WTC11 (cell line): ENCODE measurements around the gene CCS. TPM values are rescaled to one million over a fixed set of nuclear protein-coding genes. Genes with fewer than 3 reads are reported as not detected.

Experiments
- ATAC-seq: fragments of 200-7000 bp; cut with Tn5 transposase; 2 replicates; pipeline ENCODE4 v1.10.0; 2021; ENCODE audit warnings: mild to moderate bottlenecking, moderate library complexity
- CTCF ChIA-PET: fragments of 300-600 bp; sonication (Branson Sonifier 250); formaldehyde crosslinking; loops from one replicate; lab custom pipeline; 2021; ENCODE audit warnings: antibody characterized with exemption; lab: Charles Lee
- POLR2A ChIA-PET: fragments of 350-600 bp; sonication (Branson Sonifier 250); formaldehyde crosslinking; loops from one replicate; lab custom pipeline; 2021; ENCODE audit warnings: antibody characterized with exemption; lab: Charles Lee
- DNase-seq: peaks from one replicate; pipeline ENCODE4 v3.0.0; 2021; ENCODE audit warnings: low spot score
- H3K27ac Mint-ChIP-seq: 2 replicates; pipeline ENCODE4 v1.8.0; 2021; ENCODE audit warnings: mixed read lengths
- H3K27me3 Mint-ChIP-seq: 2 replicates; pipeline ENCODE4 v1.8.0; 2021; ENCODE audit warnings: low read depth, mild to moderate bottlenecking, moderate library complexity, mixed read lengths
- H3K36me3 Mint-ChIP-seq: 2 replicates; pipeline ENCODE4 v1.8.0; 2021; ENCODE audit warnings: mixed read lengths
- H3K4me1 Mint-ChIP-seq: 2 replicates; pipeline ENCODE4 v1.8.0; 2022; ENCODE audit warnings: mixed read lengths
- H3K4me3 Mint-ChIP-seq: 2 replicates; pipeline ENCODE4 v1.8.0; 2021; ENCODE audit warnings: mild to moderate bottlenecking, moderate library complexity, mixed read lengths
- H3K9me3 Mint-ChIP-seq: 2 replicates; pipeline ENCODE4 v1.8.0; 2021; ENCODE audit warnings: mixed read lengths
- CREB1 ChIP-seq: sonication (generic); formaldehyde crosslinking; IDR thresholded peaks from 2 replicates; pipeline ENCODE4 v1.8.0; 2023; ENCODE audit warnings: mild to moderate bottlenecking, missing genetic modification reagents
- CREM ChIP-seq: sonication (generic); formaldehyde crosslinking; IDR thresholded peaks from 2 replicates; pipeline ENCODE4 v1.8.1; 2022; ENCODE audit warnings: mild to moderate bottlenecking, missing genetic modification reagents, moderate library complexity
- EMX1 ChIP-seq: fragments of 250-450 bp; sonication (Bioruptor Pico); IDR thresholded peaks from 2 replicates; pipeline ENCODE4 v1.8.0; 2021; ENCODE audit warnings: mild to moderate bottlenecking
- ETV6 ChIP-seq: sonication (generic); formaldehyde crosslinking; IDR thresholded peaks from 2 replicates; pipeline ENCODE4 v1.8.1; 2022; ENCODE audit warnings: mild to moderate bottlenecking, missing genetic modification reagents
- FOXP1 ChIP-seq: sonication (generic); formaldehyde crosslinking; IDR thresholded peaks from 2 replicates; pipeline ENCODE4 v1.8.0; 2022; ENCODE audit warnings: missing genetic modification reagents, mild to moderate bottlenecking, moderate library complexity, borderline replicate concordance
- GABPB1 ChIP-seq: sonication (generic); formaldehyde crosslinking; IDR thresholded peaks from 2 replicates; pipeline ENCODE4 v1.8.1; 2023; ENCODE audit warnings: mild to moderate bottlenecking, missing genetic modification reagents
- GRHL2 ChIP-seq: fragments of 250-450 bp; sonication (Bioruptor Pico); IDR thresholded peaks from 2 replicates; pipeline ENCODE4 v1.8.0; 2022; ENCODE audit warnings: mild to moderate bottlenecking, moderate library complexity; ENCODE audit not compliant: insufficient replicate concordance, severe bottlenecking
- JUN ChIP-seq: sonication (generic); formaldehyde crosslinking; IDR thresholded peaks from 2 replicates; pipeline ENCODE4 v1.8.0; 2023; ENCODE audit warnings: mild to moderate bottlenecking, missing genetic modification reagents
- MXD4 ChIP-seq: fragments of 250-450 bp; sonication (Bioruptor Pico); IDR thresholded peaks from 2 replicates; pipeline ENCODE4 v1.8.0; 2021; ENCODE audit warnings: mild to moderate bottlenecking, moderate library complexity, borderline replicate concordance
- NFYB ChIP-seq: sonication (generic); formaldehyde crosslinking; conservative IDR thresholded peaks from 2 replicates; pipeline ENCODE4 v1.8.0; 2022; ENCODE audit warnings: low read depth, missing genetic modification reagents
- NR2C2 ChIP-seq: sonication (generic); formaldehyde crosslinking; IDR thresholded peaks from 2 replicates; pipeline ENCODE4 v1.8.0; 2022; ENCODE audit warnings: mild to moderate bottlenecking, missing genetic modification reagents
- PRRX2 ChIP-seq: fragments of 250-450 bp; sonication (Bioruptor Pico); IDR thresholded peaks from 2 replicates; pipeline ENCODE4 v1.8.0; 2021; ENCODE audit warnings: mild to moderate bottlenecking
- RELA ChIP-seq: sonication (generic); formaldehyde crosslinking; IDR thresholded peaks from 2 replicates; pipeline ENCODE4 v1.8.1; 2022; ENCODE audit warnings: missing genetic modification reagents, mild to moderate bottlenecking, borderline replicate concordance
- SMAD3 ChIP-seq: sonication (generic); formaldehyde crosslinking; IDR thresholded peaks from 2 replicates; pipeline ENCODE4 v1.8.0; 2022; ENCODE audit warnings: missing genetic modification reagents, mild to moderate bottlenecking, borderline replicate concordance
- SMAD4 ChIP-seq: sonication (generic); formaldehyde crosslinking; IDR thresholded peaks from 2 replicates; pipeline ENCODE4 v1.8.0; 2022; ENCODE audit warnings: mild to moderate bottlenecking, missing genetic modification reagents
- SP1 ChIP-seq: sonication (generic); formaldehyde crosslinking; conservative IDR thresholded peaks from 2 replicates; pipeline ENCODE4 v1.8.1; 2022; ENCODE audit warnings: missing genetic modification reagents
- TEAD1 ChIP-seq: sonication (generic); formaldehyde crosslinking; IDR thresholded peaks from 2 replicates; pipeline ENCODE4 v1.8.0; 2022; ENCODE audit warnings: mild to moderate bottlenecking, missing genetic modification reagents
- ZNF121 ChIP-seq: sonication (generic); formaldehyde crosslinking; IDR thresholded peaks from 2 replicates; pipeline ENCODE4 v1.8.0; 2023; ENCODE audit warnings: missing genetic modification reagents
- ZNF138 ChIP-seq: sonication (generic); formaldehyde crosslinking; conservative IDR thresholded peaks from 2 replicates; pipeline ENCODE4 v1.8.1; 2022; ENCODE audit warnings: mild to moderate bottlenecking, moderate library complexity, missing genetic modification reagents
- ZNF219 ChIP-seq: sonication (generic); formaldehyde crosslinking; IDR thresholded peaks from 2 replicates; pipeline ENCODE4 v1.8.0; 2023; ENCODE audit warnings: missing genetic modification reagents, mild to moderate bottlenecking, borderline replicate concordance
- ZNF396 ChIP-seq: fragments of 250-450 bp; sonication (Bioruptor Pico); IDR thresholded peaks from 2 replicates; pipeline ENCODE4 v1.8.0; 2021; ENCODE audit warnings: mild to moderate bottlenecking, moderate library complexity, borderline replicate concordance
- ZNF416 ChIP-seq: fragments of 250-450 bp; sonication (Bioruptor Pico); IDR thresholded peaks from 2 replicates; pipeline ENCODE4 v1.9.0; 2021; ENCODE audit warnings: mild to moderate bottlenecking, inconsistent platforms
- ZNF423 ChIP-seq: fragments of 250-450 bp; sonication (Bioruptor Pico); IDR thresholded peaks from 2 replicates; pipeline ENCODE4 v2.1.2; 2022; ENCODE audit warnings: mild to moderate bottlenecking, moderate library complexity
- ZNF671 ChIP-seq: fragments of 250-450 bp; sonication (Bioruptor Pico); IDR thresholded peaks from 2 replicates; pipeline ENCODE4 v1.8.0; 2021; ENCODE audit warnings: mild to moderate bottlenecking
- total RNA-seq: library from RNA; stranded (reverse); gene quantifications from 3 replicates; pipeline ENCODE4 v1.2.3, GENCODE V29; 2021
- TF ChIP-seq, protein P1 (sequence below): sonication (generic); formaldehyde crosslinking; IDR thresholded peaks from 2 replicates; pipeline ENCODE4 v1.8.0; 2023; ENCODE audit warnings: missing genetic modification reagents
- TF ChIP-seq, protein P2 (sequence below): fragments of 250-450 bp; sonication (Bioruptor Pico); IDR thresholded peaks from 2 replicates; pipeline ENCODE4 v1.8.0; 2021; ENCODE audit warnings: mild to moderate bottlenecking
- TF ChIP-seq, protein P3 (sequence below): sonication (generic); formaldehyde crosslinking; IDR thresholded peaks from 2 replicates; pipeline ENCODE4 v1.8.1; 2023; ENCODE audit warnings: mild to moderate bottlenecking, missing genetic modification reagents, moderate library complexity
- TF ChIP-seq, protein P4 (sequence below): sonication (generic); formaldehyde crosslinking; IDR thresholded peaks from 2 replicates; pipeline ENCODE4 v1.8.1; 2022; ENCODE audit warnings: low read depth, missing genetic modification reagents, borderline replicate concordance
- TF ChIP-seq, protein P5 (sequence below): fragments of 200-600 bp; IDR thresholded peaks from 2 replicates; pipeline ENCODE4 v1.8.0; 2022; ENCODE audit warnings: antibody characterized with exemption
- TF ChIP-seq, protein P6 (sequence below): sonication (generic); formaldehyde crosslinking; IDR thresholded peaks from 2 replicates; pipeline ENCODE4 v1.8.1; 2023; ENCODE audit warnings: mild to moderate bottlenecking, missing genetic modification reagents

The CCS gene
- total RNA-seq, 1 experiment from 2014 or later, result 35.9 TPM

DNA sequence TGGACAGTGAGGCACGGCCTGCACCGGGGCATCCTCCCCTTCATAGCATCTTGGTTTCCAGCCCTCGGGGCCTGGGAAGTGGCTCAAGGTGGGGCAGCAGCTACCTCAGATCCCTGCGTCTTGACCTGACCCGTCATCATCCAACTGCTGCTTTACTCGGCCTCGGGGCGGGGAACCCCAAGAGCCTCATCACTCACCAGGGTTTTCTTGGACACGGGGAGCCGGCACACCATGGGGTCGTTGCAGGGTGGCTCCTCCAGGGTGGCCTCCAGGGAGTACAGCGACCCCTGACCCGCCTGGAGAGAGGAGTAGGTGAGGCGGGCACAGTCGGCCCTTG, 25.2 kb upstream of the CCS start:
- peaks cover 21% of the 10 kb centered on the region for H3K4me1 Mint-ChIP-seq
- no peak for DNase-seq
- H3K36me3 Mint-ChIP-seq, result 0 out of 2 replicates have a peak, but pooled peaks cover 5% of the 10 kb centered on the region
- ChIA-PET POLR2A (no interaction called here), CTCF (interaction anchor here (0.6 to 3.9 kb wide), 3 partner anchors 8 to 110 kb away, joined by 3 to 23 read pairs (median 18); partner anchors contain the start of genes CCDC87, CCS and RBM4B)
- no peak overlapping the region for H3K27ac Mint-ChIP-seq
- peak overlapping the region; percentile 16; the same call in 1 of the 2 replicates for H3K4me3 Mint-ChIP-seq
- TF ChIP-seq PRRX2 (CRISPR knock-in tag), result no peak
- no peak for TF ChIP-seq FOXP1 (CRISPR knock-in tag)
- TF ChIP-seq CREM (CRISPR knock-in tag), result no peak
- no peak for TF ChIP-seq SMAD4 (CRISPR knock-in tag)
- TF ChIP-seq RELA (CRISPR knock-in tag), result no peak
- TF ChIP-seq NFYB (CRISPR knock-in tag), result no peak
- TF ChIP-seq CREB1, result no peak
- TF ChIP-seq, protein P1, sequence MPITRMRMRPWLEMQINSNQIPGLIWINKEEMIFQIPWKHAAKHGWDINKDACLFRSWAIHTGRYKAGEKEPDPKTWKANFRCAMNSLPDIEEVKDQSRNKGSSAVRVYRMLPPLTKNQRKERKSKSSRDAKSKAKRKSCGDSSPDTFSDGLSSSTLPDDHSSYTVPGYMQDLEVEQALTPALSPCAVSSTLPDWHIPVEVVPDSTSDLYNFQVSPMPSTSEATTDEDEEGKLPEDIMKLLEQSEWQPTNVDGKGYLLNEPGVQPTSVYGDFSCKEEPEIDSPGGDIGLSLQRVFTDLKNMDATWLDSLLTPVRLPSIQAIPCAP, result no peak
- TF ChIP-seq ZNF138, result no peak
- TF ChIP-seq ETV6, result no peak
- no peak for TF ChIP-seq ZNF396 (CRISPR knock-in tag)
- TF ChIP-seq, protein P2, sequence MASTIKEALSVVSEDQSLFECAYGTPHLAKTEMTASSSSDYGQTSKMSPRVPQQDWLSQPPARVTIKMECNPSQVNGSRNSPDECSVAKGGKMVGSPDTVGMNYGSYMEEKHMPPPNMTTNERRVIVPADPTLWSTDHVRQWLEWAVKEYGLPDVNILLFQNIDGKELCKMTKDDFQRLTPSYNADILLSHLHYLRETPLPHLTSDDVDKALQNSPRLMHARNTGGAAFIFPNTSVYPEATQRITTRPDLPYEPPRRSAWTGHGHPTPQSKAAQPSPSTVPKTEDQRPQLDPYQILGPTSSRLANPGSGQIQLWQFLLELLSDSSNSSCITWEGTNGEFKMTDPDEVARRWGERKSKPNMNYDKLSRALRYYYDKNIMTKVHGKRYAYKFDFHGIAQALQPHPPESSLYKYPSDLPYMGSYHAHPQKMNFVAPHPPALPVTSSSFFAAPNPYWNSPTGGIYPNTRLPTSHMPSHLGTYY, result no peak
- no peak for TF ChIP-seq MXD4
- TF ChIP-seq JUN (CRISPR knock-in tag), result no peak
- TF ChIP-seq, all 79 proteins: peak for 0
- Mint-ChIP-seq H3K9me3 (no peaks in the 10 kb centered on the region; the same call in 1 of the 2 replicates), H3K27me3 (peaks cover 15% of the 10 kb centered on the region)
- no peak for ATAC-seq

DNA sequence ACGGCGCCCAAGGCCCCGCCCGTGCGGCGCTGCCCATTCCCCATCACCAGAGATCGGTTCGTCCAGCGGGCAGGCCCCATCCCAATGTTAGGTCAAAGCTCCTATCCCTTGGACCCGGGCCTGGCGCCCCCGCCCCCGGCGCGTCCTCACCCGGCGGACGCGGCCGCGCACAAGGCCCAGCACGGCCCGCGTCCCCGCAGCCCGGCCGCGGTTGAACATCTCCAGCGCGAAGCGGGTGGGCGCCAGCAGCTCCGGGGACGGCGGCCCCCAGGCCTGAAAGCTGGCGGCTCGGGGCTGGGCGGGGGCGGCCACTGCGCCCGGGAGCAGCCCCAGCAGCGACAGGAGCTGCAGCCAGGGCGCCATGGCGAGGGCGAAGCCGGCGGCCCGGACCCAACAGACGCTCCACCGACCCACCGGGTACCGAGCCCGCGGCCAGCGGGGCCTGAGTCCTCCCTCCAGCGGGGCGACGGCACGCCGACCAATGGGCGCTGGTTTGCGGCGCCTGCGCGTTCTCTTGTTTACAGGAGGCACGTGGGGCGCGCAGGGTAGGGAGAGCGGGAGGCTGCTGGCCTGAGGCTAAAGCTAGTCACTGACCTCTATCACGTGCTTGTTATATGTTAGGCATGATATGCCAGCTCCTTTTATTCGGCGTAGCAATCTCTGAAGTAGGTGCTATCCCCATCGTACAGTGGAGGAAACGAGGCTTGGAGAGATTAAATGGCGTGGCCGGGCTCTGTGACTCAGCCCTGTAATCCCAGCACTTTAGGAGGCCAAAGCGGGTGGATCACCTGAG, 24.7 kb upstream of the CCS start, which contains the start of gene CTSF:
TSS of gene CTSF (minus strand) at position 483 of the 793 bp plus-strand sequence. CDS start at position 363, 120 bp downstream.
- CTCF ChIA-PET, result interaction anchor here (0.6 to 3.9 kb wide), 6 partner anchors 9 to 110 kb away, joined by 3 to 23 read pairs (median 5); partner anchors contain the start of genes CCDC87, CCS and RBM4B
- DNase-seq (peak; percentile 53), ATAC-seq (no peak)
- POLR2A ChIA-PET, result no interaction called here
- peaks cover 21% of the 10 kb centered on the region for H3K4me1 Mint-ChIP-seq
- peak within 1 kb of the TSS; percentile 16; the same call in 1 of the 2 replicates for H3K4me3 Mint-ChIP-seq
- H3K9me3 Mint-ChIP-seq, result peaks cover 3% of the 10 kb centered on the region; the same call in 1 of the 2 replicates
- no peak for TF ChIP-seq SP1 (CRISPR knock-in tag)
- no peak for TF ChIP-seq TEAD1 (CRISPR knock-in tag)
- TF ChIP-seq ZNF416 (CRISPR knock-in tag), result no peak
- TF ChIP-seq NR2C2, result no peak
- TF ChIP-seq ZNF671 (CRISPR knock-in tag), result no peak
- TF ChIP-seq, protein P3, sequence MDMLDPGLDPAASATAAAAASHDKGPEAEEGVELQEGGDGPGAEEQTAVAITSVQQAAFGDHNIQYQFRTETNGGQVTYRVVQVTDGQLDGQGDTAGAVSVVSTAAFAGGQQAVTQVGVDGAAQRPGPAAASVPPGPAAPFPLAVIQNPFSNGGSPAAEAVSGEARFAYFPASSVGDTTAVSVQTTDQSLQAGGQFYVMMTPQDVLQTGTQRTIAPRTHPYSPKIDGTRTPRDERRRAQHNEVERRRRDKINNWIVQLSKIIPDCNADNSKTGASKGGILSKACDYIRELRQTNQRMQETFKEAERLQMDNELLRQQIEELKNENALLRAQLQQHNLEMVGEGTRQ, result no peak
- TF ChIP-seq CREM (CRISPR knock-in tag), result no peak
- TF ChIP-seq SMAD3 (CRISPR knock-in tag), result no peak
- TF ChIP-seq, protein P4, sequence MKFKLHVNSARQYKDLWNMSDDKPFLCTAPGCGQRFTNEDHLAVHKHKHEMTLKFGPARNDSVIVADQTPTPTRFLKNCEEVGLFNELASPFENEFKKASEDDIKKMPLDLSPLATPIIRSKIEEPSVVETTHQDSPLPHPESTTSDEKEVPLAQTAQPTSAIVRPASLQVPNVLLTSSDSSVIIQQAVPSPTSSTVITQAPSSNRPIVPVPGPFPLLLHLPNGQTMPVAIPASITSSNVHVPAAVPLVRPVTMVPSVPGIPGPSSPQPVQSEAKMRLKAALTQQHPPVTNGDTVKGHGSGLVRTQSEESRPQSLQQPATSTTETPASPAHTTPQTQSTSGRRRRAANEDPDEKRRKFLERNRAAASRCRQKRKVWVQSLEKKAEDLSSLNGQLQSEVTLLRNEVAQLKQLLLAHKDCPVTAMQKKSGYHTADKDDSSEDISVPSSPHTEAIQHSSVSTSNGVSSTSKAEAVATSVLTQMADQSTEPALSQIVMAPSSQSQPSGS, result no peak
- TF ChIP-seq GRHL2 (CRISPR knock-in tag), result no peak
- TF ChIP-seq ZNF121 (CRISPR knock-in tag), result no peak
- no peak for TF ChIP-seq GABPB1 (CRISPR knock-in tag)
- no peak for TF ChIP-seq ZNF219 (CRISPR knock-in tag)
- TF ChIP-seq, protein P5, sequence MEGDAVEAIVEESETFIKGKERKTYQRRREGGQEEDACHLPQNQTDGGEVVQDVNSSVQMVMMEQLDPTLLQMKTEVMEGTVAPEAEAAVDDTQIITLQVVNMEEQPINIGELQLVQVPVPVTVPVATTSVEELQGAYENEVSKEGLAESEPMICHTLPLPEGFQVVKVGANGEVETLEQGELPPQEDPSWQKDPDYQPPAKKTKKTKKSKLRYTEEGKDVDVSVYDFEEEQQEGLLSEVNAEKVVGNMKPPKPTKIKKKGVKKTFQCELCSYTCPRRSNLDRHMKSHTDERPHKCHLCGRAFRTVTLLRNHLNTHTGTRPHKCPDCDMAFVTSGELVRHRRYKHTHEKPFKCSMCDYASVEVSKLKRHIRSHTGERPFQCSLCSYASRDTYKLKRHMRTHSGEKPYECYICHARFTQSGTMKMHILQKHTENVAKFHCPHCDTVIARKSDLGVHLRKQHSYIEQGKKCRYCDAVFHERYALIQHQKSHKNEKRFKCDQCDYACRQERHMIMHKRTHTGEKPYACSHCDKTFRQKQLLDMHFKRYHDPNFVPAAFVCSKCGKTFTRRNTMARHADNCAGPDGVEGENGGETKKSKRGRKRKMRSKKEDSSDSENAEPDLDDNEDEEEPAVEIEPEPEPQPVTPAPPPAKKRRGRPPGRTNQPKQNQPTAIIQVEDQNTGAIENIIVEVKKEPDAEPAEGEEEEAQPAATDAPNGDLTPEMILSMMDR, result no peak
- TF ChIP-seq JUN (CRISPR knock-in tag), result no peak
- TF ChIP-seq, protein P6, sequence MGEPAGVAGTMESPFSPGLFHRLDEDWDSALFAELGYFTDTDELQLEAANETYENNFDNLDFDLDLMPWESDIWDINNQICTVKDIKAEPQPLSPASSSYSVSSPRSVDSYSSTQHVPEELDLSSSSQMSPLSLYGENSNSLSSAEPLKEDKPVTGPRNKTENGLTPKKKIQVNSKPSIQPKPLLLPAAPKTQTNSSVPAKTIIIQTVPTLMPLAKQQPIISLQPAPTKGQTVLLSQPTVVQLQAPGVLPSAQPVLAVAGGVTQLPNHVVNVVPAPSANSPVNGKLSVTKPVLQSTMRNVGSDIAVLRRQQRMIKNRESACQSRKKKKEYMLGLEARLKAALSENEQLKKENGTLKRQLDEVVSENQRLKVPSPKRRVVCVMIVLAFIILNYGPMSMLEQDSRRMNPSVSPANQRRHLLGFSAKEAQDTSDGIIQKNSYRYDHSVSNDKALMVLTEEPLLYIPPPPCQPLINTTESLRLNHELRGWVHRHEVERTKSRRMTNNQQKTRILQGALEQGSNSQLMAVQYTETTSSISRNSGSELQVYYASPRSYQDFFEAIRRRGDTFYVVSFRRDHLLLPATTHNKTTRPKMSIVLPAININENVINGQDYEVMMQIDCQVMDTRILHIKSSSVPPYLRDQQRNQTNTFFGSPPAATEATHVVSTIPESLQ (CRISPR knock-in tag), result no peak
- TF ChIP-seq ZNF423, result no peak
- no peak for TF ChIP-seq EMX1 (CRISPR knock-in tag)
- peak within 1 kb of the TSS; percentile 48; the same call in 1 of the 2 replicates for H3K27ac Mint-ChIP-seq
- H3K27me3 Mint-ChIP-seq, result peaks cover 15% of the 10 kb centered on the region
- H3K36me3 Mint-ChIP-seq, result peaks cover 2% of the 10 kb centered on the region
